Astrocyte of the cerebellum (primary cell): Measurements from ENCODE around the gene ELMOD2.

Experiments
- DNase-seq: peaks from one replicate; pipeline ENCODE4 v3.0.0-alpha.2; 2011; ENCODE audit warnings: low read depth
- H3K4me3 ChIP-seq: 2 replicates; pipeline ENCODE4 v1.5.1; 2011; ENCODE audit warnings: mild to moderate bottlenecking, low read depth, low read length, moderate library complexity
- CTCF ChIP-seq: IDR thresholded peaks from 2 replicates; pipeline ENCODE4 v1.5.1; 2012; ENCODE audit warnings: low read length, low read depth, moderate library complexity, mild to moderate bottlenecking; ENCODE audit errors: missing control alignments
- in situ Hi-C: cut with HindIII; loops from 2 replicates; pipeline ENCODE4 v1.10.0; 2017; ENCODE audit warnings: low sequenced_read_pairs

The ELMOD2 gene

GRCh38 chr4:140557831-140558435 is 34.0 kb downstream of the ELMOD2 start:
- TF ChIP-seq CTCF = no peak
- in situ Hi-C loops = no loop called here
- no peak for DNase-seq
- no peak overlapping the region for H3K4me3 ChIP-seq

GRCh38 chr4:140559696-140560095 is 35.7 kb downstream of the ELMOD2 start:
- in situ Hi-C loops = no loop called here
- no peak for TF ChIP-seq CTCF
- no peak overlapping the region for H3K4me3 ChIP-seq
- no peak for DNase-seq

DNA sequence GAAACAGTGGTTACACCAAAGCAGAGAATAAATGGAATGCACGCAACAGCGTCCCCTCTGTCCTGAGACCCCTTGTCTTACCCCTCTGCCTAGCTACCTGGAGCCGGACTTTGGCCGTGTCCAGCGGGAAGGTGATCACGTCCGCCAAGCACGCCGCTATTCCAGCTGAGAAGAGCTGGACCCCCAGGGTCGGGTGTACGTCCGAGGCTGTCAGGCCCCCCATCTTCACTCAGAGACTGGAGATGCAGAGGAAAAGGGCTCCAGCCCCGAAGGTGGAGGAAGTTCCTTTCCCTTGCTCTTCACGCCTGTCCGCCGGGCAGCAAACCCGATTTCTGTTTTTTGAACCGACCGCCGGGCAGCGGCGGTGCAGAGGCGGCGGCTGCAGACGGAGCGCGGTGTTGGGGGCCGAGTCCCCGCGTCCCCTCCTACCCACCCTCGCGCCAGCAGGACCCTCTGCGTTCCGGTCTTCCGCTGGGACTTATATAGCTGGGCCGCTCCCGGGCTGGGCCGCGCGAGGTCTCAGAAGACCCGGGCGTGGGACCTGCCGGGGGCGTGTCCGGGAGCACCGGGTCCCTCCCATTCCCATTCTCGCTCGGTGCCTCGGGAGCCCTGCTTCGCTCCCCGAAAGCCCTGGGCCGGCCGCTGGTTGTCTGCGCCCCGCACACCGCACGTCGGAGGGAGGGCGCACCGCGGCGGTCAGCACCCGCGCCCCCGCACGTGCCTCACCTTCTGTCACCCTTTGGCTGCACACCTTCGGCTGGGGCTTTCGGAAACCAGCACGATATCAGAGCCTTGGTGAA is 44.7 kb downstream of the ELMOD2 start, which contains the start of gene UCP1:
TSS of gene UCP1 (minus strand) at position 455 of the 800 bp plus-strand sequence. CDS start at position 223, 232 bp downstream.
- TF ChIP-seq CTCF = no peak
- no peak for DNase-seq
- H3K4me3 ChIP-seq = peak within 1 kb of the TSS; percentile 50
- in situ Hi-C loops = no loop called here

DNA sequence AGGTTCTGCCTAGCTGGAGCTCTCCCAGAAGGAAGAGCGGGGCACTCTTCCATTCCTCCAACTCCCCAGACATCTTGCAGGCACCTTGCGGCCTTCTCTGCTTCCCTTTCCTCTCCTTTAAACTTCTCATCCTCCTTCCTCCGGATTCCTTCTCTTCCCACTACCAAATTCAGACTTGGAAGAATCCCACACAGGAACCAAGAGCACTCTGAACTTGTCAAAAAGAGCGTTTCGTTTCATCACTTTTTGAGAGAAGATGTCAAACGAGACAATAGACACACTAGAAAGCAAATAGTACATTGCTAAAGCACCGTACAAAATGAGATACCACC is 45.3 kb downstream of the ELMOD2 start:
- in situ Hi-C loops = no loop called here
- no peak for DNase-seq
- TF ChIP-seq CTCF = no peak
- peak overlapping the region; percentile 50 for H3K4me3 ChIP-seq

DNA sequence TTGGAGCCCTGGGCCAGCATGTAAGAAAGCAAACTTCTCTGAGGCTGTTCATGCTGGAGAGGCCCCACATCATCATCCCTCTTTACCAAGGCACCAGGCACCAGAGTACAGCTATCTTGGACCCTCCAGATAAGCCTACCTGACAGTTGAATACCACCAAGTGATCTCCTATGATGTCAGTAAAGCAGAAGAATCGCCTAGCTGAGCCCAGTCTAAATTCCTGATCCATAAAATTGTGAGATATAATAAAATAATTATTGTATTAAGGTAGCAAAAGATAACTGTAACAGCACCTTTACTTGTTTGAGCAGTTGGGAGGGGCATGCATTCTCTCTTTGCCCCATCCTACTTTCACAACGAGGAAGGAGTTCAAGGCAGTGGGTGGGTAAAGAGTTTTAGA is 47.7 kb downstream of the ELMOD2 start:
- no peak for DNase-seq
- in situ Hi-C loops = no loop called here
- TF ChIP-seq CTCF = no peak
- no peak overlapping the region for H3K4me3 ChIP-seq

- no peak for DNase-seq
- in situ Hi-C loops = no loop called here
- no peak for TF ChIP-seq CTCF
- no peak overlapping the region for H3K4me3 ChIP-seq
Observed at GRCh38 chr4:140575489-140575888, 51.5 kb downstream of the ELMOD2 start.
